SU-DHL-6 (cell line): ENCODE results near the gene ATP7B.

Experiments
- H2AFZ ChIP-seq: fragments of 200-600 bp; sonication (generic); 2 replicates; pipeline ENCODE4 v1.6.1; 2014; ENCODE audit warnings: low read depth, mild to moderate bottlenecking, moderate library complexity, mixed read lengths, antibody characterized with exemption, low read length; ENCODE audit not compliant: severe bottlenecking
- H3F3A ChIP-seq: fragments of 200-600 bp; shearing (Covaris generic); 2 replicates; pipeline ENCODE4 v1.6.0; 2016; ENCODE audit warnings: antibody characterized with exemption, mild to moderate bottlenecking; ENCODE audit not compliant: insufficient read depth
- H3K27ac ChIP-seq: fragments of 200-600 bp; sonication (generic); 2 replicates; pipeline ENCODE4 v1.5.1; 2016; ENCODE audit warnings: low read depth, mild to moderate bottlenecking, low read length, moderate library complexity, mixed read lengths
- H3K27me3 ChIP-seq: fragments of 200-600 bp; sonication (generic), shearing (Covaris generic); 2 replicates; pipeline ENCODE4 v1.6.0; 2014; ENCODE audit warnings: mild to moderate bottlenecking, low read length
- H3K36me3 ChIP-seq: fragments of 200-600 bp; sonication (generic); 2 replicates; pipeline ENCODE4 v1.6.1; 2014; ENCODE audit warnings: mild to moderate bottlenecking, low read length, mixed read lengths
- H3K4me2 ChIP-seq: fragments of 300-600, 200-600 bp; shearing (Covaris generic), sonication (generic); 2 replicates; pipeline ENCODE4 v1.6.0; 2014; ENCODE audit warnings: low read length, low read depth, mild to moderate bottlenecking; ENCODE audit not compliant: poor library complexity, severe bottlenecking
- H3K4me3 ChIP-seq: fragments of 200-600 bp; sonication (generic); 2 replicates; pipeline ENCODE4 v1.5.1; 2014; ENCODE audit warnings: antibody characterized with exemption, low read length, mild to moderate bottlenecking, mixed read lengths; ENCODE audit not compliant: insufficient read depth, poor library complexity, severe bottlenecking
- H3K79me2 ChIP-seq: fragments of 200-600 bp; sonication (generic); 2 replicates; pipeline ENCODE4 v1.6.1; 2014; ENCODE audit warnings: mild to moderate bottlenecking, low read length, moderate library complexity; ENCODE audit not compliant: insufficient read depth
- H3K9ac ChIP-seq: fragments of 200-600 bp; sonication (generic); 2 replicates; pipeline ENCODE4 v1.7.0; 2014; ENCODE audit warnings: mild to moderate bottlenecking, low read length
- H3K9me2 ChIP-seq: fragments of 200-600 bp; sonication (generic); replicated peaks from 2 replicates; pipeline ENCODE4 v1.6.1; 2014; ENCODE audit warnings: low read length; ENCODE audit not compliant: insufficient read depth
- H3K9me3 ChIP-seq: fragments of 200-600 bp; sonication (generic); 2 replicates; pipeline ENCODE4 v1.6.1; 2014; ENCODE audit warnings: low read length, mixed read lengths; ENCODE audit not compliant: insufficient read depth
- H4K20me1 ChIP-seq: fragments of 200-600 bp; sonication (generic); 2 replicates; pipeline ENCODE4 v1.6.1; 2014; ENCODE audit warnings: low read depth, mild to moderate bottlenecking, antibody characterized with exemption, low read length, moderate library complexity, mixed read lengths
- CTCF ChIP-seq: fragments of 200-600 bp; sonication (generic); IDR thresholded peaks from one replicate; pipeline ENCODE4 v1.5.1; 2017; ENCODE audit warnings: antibody characterized with exemption, mild to moderate bottlenecking, low read length, moderate library complexity; ENCODE audit not compliant: insufficient read depth, poor library complexity, severe bottlenecking
- EZH2phosphoT487 ChIP-seq: fragments of 200-600 bp; sonication (generic), shearing (Covaris generic); conservative IDR thresholded peaks from 2 replicates; pipeline ENCODE4 v1.6.1; 2018; ENCODE audit warnings: mild to moderate bottlenecking, antibody characterized with exemption, low read length, moderate library complexity, mixed read lengths

ATP7B gene

GRCh38 chr13:51887468-51887867, 123.8 kb downstream of the ATP7B start:
- no peak overlapping the region for H3K4me2 ChIP-seq
- H3K9ac ChIP-seq: no peak overlapping the region
- no peak overlapping the region for H3K4me3 ChIP-seq
- peaks cover 14% of the 10 kb centered on the region; the same call in 1 of the 2 replicates for H3K9me3 ChIP-seq
- no peak for TF ChIP-seq EZH2phosphoT487
- TF ChIP-seq CTCF: no peak
- no peaks in the 10 kb centered on the region for H4K20me1 ChIP-seq
- no peaks in the 10 kb centered on the region for H3K36me3 ChIP-seq
- no peaks in the 10 kb centered on the region for H3K9me2 ChIP-seq
- no peak overlapping the region for H2AFZ ChIP-seq
- no peaks in the 10 kb centered on the region for H3F3A ChIP-seq
- no peaks in the 10 kb centered on the region for H3K27me3 ChIP-seq
- no peaks in the 10 kb centered on the region for H3K79me2 ChIP-seq
- no peak overlapping the region for H3K27ac ChIP-seq

DNA sequence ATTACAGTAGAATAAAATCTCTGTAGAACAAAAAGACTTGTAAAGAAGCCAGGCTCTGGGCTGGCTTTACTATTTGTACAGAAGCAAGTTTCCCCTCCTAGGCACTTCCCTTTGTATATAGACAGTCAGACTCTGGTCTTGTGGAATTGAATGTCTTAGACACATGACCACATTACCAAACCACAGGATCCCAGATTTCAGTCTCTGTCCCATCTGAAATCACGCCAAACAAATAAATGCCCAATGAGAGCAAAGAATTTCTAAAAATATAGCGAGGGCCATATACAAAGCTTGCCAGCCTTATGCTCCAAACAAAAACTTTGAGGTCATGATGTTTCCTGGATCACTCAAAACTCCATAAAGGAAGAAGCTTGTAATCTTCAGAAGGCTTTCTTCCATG, 125.6 kb downstream of the ATP7B start:
- H3K4me3 ChIP-seq: no peak overlapping the region

GRCh38 chr13:51883226-51883600, 128.0 kb downstream of the ATP7B start:
- no peak for TF ChIP-seq EZH2phosphoT487
- TF ChIP-seq CTCF: no peak

More for the DNA sequence above, 125.6 kb downstream of the ATP7B start:
- Histone ChIP-seq H3K36me3 (no peaks in the 10 kb centered on the region), H3K4me2 (no peak overlapping the region), H3F3A (no peaks in the 10 kb centered on the region), H3K27ac (no peak overlapping the region), H4K20me1 (no peaks in the 10 kb centered on the region), H3K79me2 (no peaks in the 10 kb centered on the region), H3K9ac (no peak overlapping the region), H3K27me3 (no peaks in the 10 kb centered on the region), H3K9me3 (peaks cover 14% of the 10 kb centered on the region; the same call in 1 of the 2 replicates), H2AFZ (no peak overlapping the region), H3K9me2 (no peaks in the 10 kb centered on the region)
- TF ChIP-seq EZH2phosphoT487: no peak
- no peak for TF ChIP-seq CTCF

More at GRCh38 chr13:51883226-51883600, 128.0 kb downstream of the ATP7B start:
- H3K9me3 ChIP-seq: peaks cover 14% of the 10 kb centered on the region; the same call in 1 of the 2 replicates
- H3K36me3 ChIP-seq: no peaks in the 10 kb centered on the region
- H2AFZ ChIP-seq: no peak overlapping the region
- no peak overlapping the region for H3K27ac ChIP-seq
- no peaks in the 10 kb centered on the region for H3F3A ChIP-seq
- H3K4me2 ChIP-seq: no peak overlapping the region
- no peaks in the 10 kb centered on the region for H3K9me2 ChIP-seq
- no peak overlapping the region for H3K4me3 ChIP-seq
- H4K20me1 ChIP-seq: no peaks in the 10 kb centered on the region
- no peaks in the 10 kb centered on the region for H3K79me2 ChIP-seq
- H3K27me3 ChIP-seq: no peaks in the 10 kb centered on the region
- no peak overlapping the region for H3K9ac ChIP-seq
